OCI-LY1 (cell line): Measurements from ENCODE around the gene LIPC.

Experiments used
- CTCF ChIP-seq: fragments of 200-600 bp; sonication (generic), shearing (Covaris generic); IDR thresholded peaks from 2 replicates; pipeline ENCODE4 v1.5.1; 2017; ENCODE audit warnings: mild to moderate bottlenecking, antibody characterized with exemption, low read length, moderate library complexity, mixed read lengths
- EZH2 ChIP-seq: fragments of 200-600 bp; sonication (generic), shearing (Covaris generic); IDR thresholded peaks from 2 replicates; pipeline ENCODE4 v1.8.0; 2017; ENCODE audit warnings: borderline replicate concordance, mixed run types, mild to moderate bottlenecking, antibody characterized with exemption, low read length, moderate library complexity, mixed read lengths

- TF ChIP-seq CTCF, result no peak
- TF ChIP-seq EZH2, result no peak
Measured at GRCh38 chr15:58424722-58425121, 7.1 kb upstream of the LIPC start.
